ENCODE data around the gene GFER.

The GFER gene

GRCh38 chr16:2015117-2015946 lies 31.3 kb downstream of the GFER start:
- Mint-ChIP-seq H3K36me3 (ENCODE audit: insufficient read depth) (no peaks in the 10 kb centered on the region), H3K27me3 (peaks cover 11% of the 10 kb centered on the region), H3K27ac (ENCODE audit: low read depth) (no peak overlapping the region), H3K9me3 (no peaks in the 10 kb centered on the region), H3K4me3 (no peak overlapping the region), H3K4me1 (peaks cover under 1% of the 10 kb centered on the region)
- ATAC-seq (replicated peaks; ENCODE audit: extremely low read depth, poor library complexity, severe bottlenecking) (no peak), DNase-seq (ENCODE audit: low spot score in 2 of 2) (no peak)

DNA sequence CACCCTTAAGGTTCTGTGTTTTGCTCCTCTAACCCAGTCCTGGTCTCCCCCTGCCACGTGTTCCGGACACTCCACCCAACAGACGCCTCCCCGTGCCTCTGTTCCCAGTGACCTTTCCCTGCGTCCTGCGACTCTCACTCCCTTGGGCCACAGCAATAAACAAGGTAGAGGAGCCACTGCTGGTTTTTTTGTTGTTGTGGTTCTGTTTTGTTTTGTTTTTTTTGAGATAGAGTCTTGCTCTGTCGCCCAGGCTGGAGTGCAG lies 31.9 kb downstream of the GFER start:
- Mint-ChIP-seq H3K27me3 (peaks cover 16% of the 10 kb centered on the region), H3K27ac (ENCODE audit: low read depth) (no peak overlapping the region), H3K4me3 (no peak overlapping the region), H3K36me3 (ENCODE audit: insufficient read depth) (no peaks in the 10 kb centered on the region), H3K4me1 (no peaks in the 10 kb centered on the region), H3K9me3 (no peaks in the 10 kb centered on the region)
- DNase-seq (ENCODE audit: low spot score in 2 of 2) (no peak), ATAC-seq (replicated peaks; ENCODE audit: extremely low read depth, poor library complexity, severe bottlenecking) (no peak)

- no peak overlapping the region for H3K27ac Mint-ChIP-seq (ENCODE audit: low read depth)
- H3K36me3 Mint-ChIP-seq (ENCODE audit: insufficient read depth) = no peaks in the 10 kb centered on the region
- DNase-seq (ENCODE audit: low spot score in 2 of 2) (no peak), ATAC-seq (replicated peaks; ENCODE audit: extremely low read depth, poor library complexity, severe bottlenecking) (no peak)
- no peaks in the 10 kb centered on the region for H3K4me1 Mint-ChIP-seq
- no peak overlapping the region for H3K4me3 Mint-ChIP-seq
- H3K27me3 Mint-ChIP-seq = peaks cover 22% of the 10 kb centered on the region
- H3K9me3 Mint-ChIP-seq = no peaks in the 10 kb centered on the region
Observed at GRCh38 chr16:2016407-2016922, 32.5 kb downstream of the GFER start.

DNA sequence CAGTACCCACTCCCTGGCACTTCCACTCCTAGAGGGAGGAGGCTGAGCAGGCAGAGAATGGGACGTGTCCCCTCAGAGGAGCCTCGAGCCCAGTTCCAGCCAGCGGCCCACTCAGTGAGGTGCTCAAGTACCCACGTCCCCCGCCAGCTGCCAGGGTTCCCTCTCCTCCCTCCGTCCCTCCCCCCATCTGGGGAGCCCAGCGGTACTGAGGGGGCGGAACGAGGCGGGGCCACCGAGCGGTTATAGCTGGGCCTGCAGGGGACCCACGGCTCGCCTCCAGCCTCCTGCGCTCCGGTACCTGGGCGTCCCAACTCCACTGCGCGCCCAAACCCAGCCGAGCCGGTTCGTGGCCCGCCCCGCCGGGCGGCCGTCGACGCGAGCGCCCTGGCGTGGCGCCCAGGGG lies 35.5 kb downstream of the GFER start, which contains the start of gene NPW:
NPW (plus strand) TSS at position 268 of the 403 bp plus-strand sequence.
- no peak within 1 kb of the TSS for H3K27ac Mint-ChIP-seq (ENCODE audit: low read depth)
- ATAC-seq (replicated peaks; ENCODE audit: extremely low read depth, poor library complexity, severe bottlenecking) (no peak), DNase-seq (ENCODE audit: low spot score in 2 of 2) (no peak)
- no peaks in the 10 kb centered on the region for H3K9me3 Mint-ChIP-seq
- no peak within 1 kb of the TSS for H3K4me3 Mint-ChIP-seq
- H3K27me3 Mint-ChIP-seq = peaks cover 40% of the 10 kb centered on the region
- peaks cover 5% of the 10 kb centered on the region for H3K36me3 Mint-ChIP-seq (ENCODE audit: insufficient read depth)
- H3K4me1 Mint-ChIP-seq = peaks cover 12% of the 10 kb centered on the region

GRCh38 chr16:2019921-2020831 lies 36.2 kb downstream of the GFER start:
- Mint-ChIP-seq H3K9me3 (no peaks in the 10 kb centered on the region), H3K27me3 (peaks cover 40% of the 10 kb centered on the region), H3K27ac (ENCODE audit: low read depth) (no peak overlapping the region), H3K4me1 (peaks cover 12% of the 10 kb centered on the region), H3K36me3 (ENCODE audit: insufficient read depth) (peaks cover 5% of the 10 kb centered on the region), H3K4me3 (no peak overlapping the region)
- no peak for ATAC-seq (replicated peaks; ENCODE audit: extremely low read depth, poor library complexity, severe bottlenecking)
- no peak for DNase-seq (ENCODE audit: low spot score in 2 of 2)

GRCh38 chr16:2022723-2023091 lies 38.7 kb downstream of the GFER start:
- H3K4me1 Mint-ChIP-seq = peaks cover 12% of the 10 kb centered on the region
- H3K36me3 Mint-ChIP-seq (ENCODE audit: insufficient read depth) = peaks cover 5% of the 10 kb centered on the region
- no peaks in the 10 kb centered on the region for H3K9me3 Mint-ChIP-seq
- DNase-seq (ENCODE audit: low spot score in 2 of 2) (no peak), ATAC-seq (replicated peaks; ENCODE audit: extremely low read depth, poor library complexity, severe bottlenecking) (peak; percentile 29)
- peak overlapping the region; percentile 65 for H3K4me3 Mint-ChIP-seq
- peak overlapping the region; percentile 78 for H3K27ac Mint-ChIP-seq (ENCODE audit: low read depth)
- H3K27me3 Mint-ChIP-seq = peaks cover 40% of the 10 kb centered on the region

GRCh38 chr16:2023092-2024031 lies 39.4 kb downstream of the GFER start:
- H3K27me3 Mint-ChIP-seq = peaks cover 39% of the 10 kb centered on the region
- peak; percentile 90 to 97 for DNase-seq (ENCODE audit: low spot score in 2 of 2)

GRCh38 chr16:2024032-2024420 lies 40.0 kb downstream of the GFER start:
- H3K27ac Mint-ChIP-seq (ENCODE audit: low read depth) = peak overlapping the region; percentile 78
- H3K4me1 Mint-ChIP-seq = peaks cover 12% of the 10 kb centered on the region
- no peak overlapping the region for H3K4me3 Mint-ChIP-seq
- peaks cover 5% of the 10 kb centered on the region for H3K36me3 Mint-ChIP-seq (ENCODE audit: insufficient read depth)
- ATAC-seq (replicated peaks; ENCODE audit: extremely low read depth, poor library complexity, severe bottlenecking) (no peak), DNase-seq (ENCODE audit: low spot score in 2 of 2) (no peak)
- H3K27me3 Mint-ChIP-seq = peaks cover 32% of the 10 kb centered on the region
- no peaks in the 10 kb centered on the region for H3K9me3 Mint-ChIP-seq

More at GRCh38 chr16:2023092-2024031, 39.4 kb downstream of the GFER start:
- no peaks in the 10 kb centered on the region for H3K9me3 Mint-ChIP-seq
- peak overlapping the region; percentile 78 for H3K27ac Mint-ChIP-seq (ENCODE audit: low read depth)
- peak overlapping the region; percentile 65 for H3K4me3 Mint-ChIP-seq
- H3K4me1 Mint-ChIP-seq = peaks cover 12% of the 10 kb centered on the region
- peak; percentile 80 for ATAC-seq (replicated peaks; ENCODE audit: extremely low read depth, poor library complexity, severe bottlenecking)
- peaks cover 5% of the 10 kb centered on the region for H3K36me3 Mint-ChIP-seq (ENCODE audit: insufficient read depth)

GRCh38 chr16:2025251-2025650 lies 41.3 kb downstream of the GFER start:
- Mint-ChIP-seq H3K27me3 (peaks cover 30% of the 10 kb centered on the region), H3K36me3 (ENCODE audit: insufficient read depth) (peaks cover 5% of the 10 kb centered on the region), H3K9me3 (no peaks in the 10 kb centered on the region), H3K27ac (ENCODE audit: low read depth) (peak overlapping the region; percentile 78), H3K4me3 (peak overlapping the region; percentile 67), H3K4me1 (peaks cover 12% of the 10 kb centered on the region)
- ATAC-seq (replicated peaks; ENCODE audit: extremely low read depth, poor library complexity, severe bottlenecking) (no peak), DNase-seq (ENCODE audit: low spot score in 2 of 2) (no peak)

DNA sequence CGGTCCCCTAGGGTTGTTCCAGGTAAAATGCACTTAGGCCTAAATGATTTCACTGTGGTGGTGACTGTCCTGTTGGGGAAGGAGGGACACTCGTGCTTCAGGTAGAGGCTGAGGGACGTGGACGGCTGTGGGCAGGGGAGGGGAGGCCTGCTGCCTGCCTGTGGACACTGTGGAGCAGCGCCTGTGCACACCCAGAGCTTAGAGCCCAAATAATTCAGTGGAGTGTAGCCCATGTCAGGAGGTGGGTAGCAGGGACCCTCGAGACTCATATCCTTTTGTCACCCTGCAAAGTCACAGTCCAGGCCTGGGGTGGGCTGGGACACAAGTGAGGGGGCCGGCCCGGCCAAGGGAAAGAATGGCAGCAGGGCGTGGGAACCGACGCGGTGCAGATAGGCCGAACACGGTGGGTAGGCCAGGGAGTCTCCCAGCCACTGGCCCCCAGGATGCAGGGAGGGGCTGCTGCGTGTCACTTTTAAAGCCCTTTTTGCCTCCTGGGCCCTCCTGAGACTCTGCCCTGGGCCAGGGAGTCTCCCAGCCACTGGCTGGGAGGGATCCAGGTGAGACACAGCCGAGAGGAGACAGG lies 42.0 kb downstream of the GFER start:
- no peak for DNase-seq (ENCODE audit: low spot score in 2 of 2)
- H3K27me3 Mint-ChIP-seq = peaks cover 22% of the 10 kb centered on the region
- peak overlapping the region; percentile 67 for H3K4me3 Mint-ChIP-seq
- H3K9me3 Mint-ChIP-seq = no peaks in the 10 kb centered on the region
- H3K36me3 Mint-ChIP-seq (ENCODE audit: insufficient read depth) = peaks cover 5% of the 10 kb centered on the region
- H3K27ac Mint-ChIP-seq (ENCODE audit: low read depth) = no peak overlapping the region
- peaks cover 12% of the 10 kb centered on the region for H3K4me1 Mint-ChIP-seq
- no peak for ATAC-seq (replicated peaks; ENCODE audit: extremely low read depth, poor library complexity, severe bottlenecking)

DNA sequence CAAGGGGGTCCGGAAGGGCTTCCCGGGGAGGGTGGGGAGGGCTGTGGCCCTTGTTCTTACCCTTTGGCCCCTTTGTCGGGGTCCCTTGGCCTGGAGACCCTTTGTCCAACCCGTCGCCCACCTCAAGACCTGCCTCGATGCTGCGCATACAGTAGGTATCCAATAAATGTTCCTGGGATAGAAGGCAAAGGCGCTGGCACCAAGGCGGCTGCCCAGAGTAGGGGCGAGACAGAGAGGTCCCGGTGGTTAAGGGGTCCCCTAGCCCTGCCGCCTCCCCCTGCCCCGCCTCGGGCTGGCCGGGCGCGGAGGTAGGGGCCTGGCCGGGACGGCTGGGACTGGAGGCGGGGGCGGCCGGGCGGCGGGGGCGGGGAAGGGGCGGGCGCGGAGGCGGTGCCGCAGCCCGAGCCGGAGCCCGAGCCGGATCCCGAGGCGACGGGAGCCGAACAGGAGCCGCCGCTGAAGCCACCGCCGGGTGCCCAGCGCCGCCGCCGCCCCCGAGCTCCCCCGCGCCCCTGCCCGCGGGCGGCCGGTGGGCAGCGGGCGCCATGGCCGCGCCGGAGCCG lies 42.5 kb downstream of the GFER start, which contains the start of gene NHERF2:
NHERF2 (plus strand) TSS at position 442 of the 563 bp plus-strand sequence; CDS start at position 546, 104 bp downstream.
- no peak within 1 kb of the TSS for H3K27ac Mint-ChIP-seq (ENCODE audit: low read depth)
- ATAC-seq (replicated peaks; ENCODE audit: extremely low read depth, poor library complexity, severe bottlenecking) (peak; percentile 12), DNase-seq (ENCODE audit: low spot score in 2 of 2) (no peak)
- H3K4me3 Mint-ChIP-seq = peak within 1 kb of the TSS; percentile 67
- H3K36me3 Mint-ChIP-seq (ENCODE audit: insufficient read depth) = peaks cover 5% of the 10 kb centered on the region
- H3K27me3 Mint-ChIP-seq = peaks cover 17% of the 10 kb centered on the region
- H3K4me1 Mint-ChIP-seq = peaks cover 12% of the 10 kb centered on the region
- H3K9me3 Mint-ChIP-seq = no peaks in the 10 kb centered on the region

All from central memory CD8-positive, alpha-beta T cell (primary cell).